ENCODE measurements around the gene UBXN10. TPM values are rescaled to one million over a fixed set of nuclear protein-coding genes. Genes with fewer than 3 reads are reported as not detected.
A peak's percentile ranks its signal among the peaks of the same experiment; 100 is the strongest.

UBXN10 gene
- total RNA-seq, 1 experiment from 2014 or later = 0.05 TPM

DNA sequence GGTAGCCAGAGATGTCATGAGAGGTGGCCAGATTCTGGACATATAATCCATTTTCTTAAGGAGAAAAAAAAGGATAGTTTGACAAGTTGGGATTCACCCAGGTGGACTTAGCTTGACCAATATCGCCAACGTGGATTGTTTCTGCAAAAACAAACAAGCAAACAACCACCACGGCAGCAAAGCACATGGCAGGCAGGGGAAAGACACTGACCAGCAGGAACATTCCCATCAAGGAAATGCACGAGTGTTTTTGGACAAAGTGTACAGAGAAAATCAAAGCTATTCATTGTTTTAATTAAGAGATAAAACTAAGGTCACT is 9.5 kb downstream of the UBXN10 start:
- no peaks in the 10 kb centered on the region for H3K4me1 ChIP-seq (ENCODE audit: control insufficient read depth, insufficient read depth, low read length)
- H3K27ac ChIP-seq (ENCODE audit: low read length) = no peak overlapping the region
- peaks cover 21% of the 10 kb centered on the region for H3K27me3 ChIP-seq (ENCODE audit: control insufficient read depth, insufficient read depth, low read length)
- POLR2A ChIA-PET = no interaction called here
- CTCF ChIA-PET = interaction anchor here (0.6 to 1.0 kb wide), 2 partner anchors 30 to 283 kb away, joined by 3 to 5 read pairs; no protein-coding TSS in a partner anchor
- in situ Hi-C loops (cut with HindIII; ENCODE audit: low pct_unique_long_range_greater_than_20kb, low sequenced_read_pairs) = no loop called here
- ATAC-seq = no peak
- no TSS peak for BruUV-seq (replicated peaks)
- H3K36me3 ChIP-seq (ENCODE audit: control insufficient read depth, insufficient read depth, low read length) = no peaks in the 10 kb centered on the region
- H3K9me3 ChIP-seq (ENCODE audit: control insufficient read depth, insufficient read depth, low read depth, low read length) = no peaks in the 10 kb centered on the region
- H3K4me3 ChIP-seq (ENCODE audit: low read depth in 2 of 2, low read length in 2 of 2) = no peak overlapping the region
- intact Hi-C loops (cut with micrococcal nuclease; ENCODE audit: unreplicated experiment) = loop anchor here (2.0 to 5.0 kb wide), 2 partner anchors 95 to 278 kb away; no protein-coding TSS in a partner anchor
- DNase-seq (ENCODE audit: low read depth, low spot score) = no peak
- TF ChIP-seq, protein P1, sequence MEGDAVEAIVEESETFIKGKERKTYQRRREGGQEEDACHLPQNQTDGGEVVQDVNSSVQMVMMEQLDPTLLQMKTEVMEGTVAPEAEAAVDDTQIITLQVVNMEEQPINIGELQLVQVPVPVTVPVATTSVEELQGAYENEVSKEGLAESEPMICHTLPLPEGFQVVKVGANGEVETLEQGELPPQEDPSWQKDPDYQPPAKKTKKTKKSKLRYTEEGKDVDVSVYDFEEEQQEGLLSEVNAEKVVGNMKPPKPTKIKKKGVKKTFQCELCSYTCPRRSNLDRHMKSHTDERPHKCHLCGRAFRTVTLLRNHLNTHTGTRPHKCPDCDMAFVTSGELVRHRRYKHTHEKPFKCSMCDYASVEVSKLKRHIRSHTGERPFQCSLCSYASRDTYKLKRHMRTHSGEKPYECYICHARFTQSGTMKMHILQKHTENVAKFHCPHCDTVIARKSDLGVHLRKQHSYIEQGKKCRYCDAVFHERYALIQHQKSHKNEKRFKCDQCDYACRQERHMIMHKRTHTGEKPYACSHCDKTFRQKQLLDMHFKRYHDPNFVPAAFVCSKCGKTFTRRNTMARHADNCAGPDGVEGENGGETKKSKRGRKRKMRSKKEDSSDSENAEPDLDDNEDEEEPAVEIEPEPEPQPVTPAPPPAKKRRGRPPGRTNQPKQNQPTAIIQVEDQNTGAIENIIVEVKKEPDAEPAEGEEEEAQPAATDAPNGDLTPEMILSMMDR (IDR thresholded peaks at IDR 0.05) = peak; percentile 70
- TF ChIP-seq TCF7L2 (IDR thresholded peaks at IDR 0.05; ENCODE audit: low read depth, low read length) = no peak

DNA sequence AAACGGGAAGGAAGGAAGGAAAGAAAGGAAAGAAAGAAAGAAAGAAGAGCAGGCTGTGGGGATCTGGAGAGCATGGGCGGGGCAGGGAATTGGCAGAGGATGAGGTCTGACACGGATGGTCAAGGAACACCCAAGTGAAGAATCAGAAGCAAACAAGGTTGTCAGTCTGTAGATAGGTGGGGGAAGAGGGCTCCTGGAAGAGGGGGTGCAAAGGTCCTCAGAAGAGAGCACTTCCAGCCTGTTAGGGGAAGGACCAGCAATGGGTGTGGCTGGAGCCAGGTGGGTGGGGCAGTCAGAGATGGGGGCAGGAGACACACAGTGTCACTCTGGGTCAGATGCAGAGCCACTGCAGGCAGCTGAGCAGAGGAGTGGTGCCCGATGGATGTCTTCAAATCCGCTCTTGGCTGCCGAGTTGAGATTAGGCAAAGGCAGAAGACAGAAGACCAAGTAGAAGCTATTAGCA is 11.5 kb downstream of the UBXN10 start:
- DNase-seq (ENCODE audit: low read depth, low spot score) = no peak
- no TSS peak for BruUV-seq (replicated peaks)
- no peak overlapping the region for H3K4me3 ChIP-seq (ENCODE audit: low read depth in 2 of 2, low read length in 2 of 2)
- no peak overlapping the region for H3K27ac ChIP-seq (ENCODE audit: low read length)
- H3K36me3 ChIP-seq (ENCODE audit: control insufficient read depth, insufficient read depth, low read length) = no peaks in the 10 kb centered on the region
- H3K27me3 ChIP-seq (ENCODE audit: control insufficient read depth, insufficient read depth, low read length) = peaks cover 19% of the 10 kb centered on the region
- no peak for ATAC-seq
- no peaks in the 10 kb centered on the region for H3K4me1 ChIP-seq (ENCODE audit: control insufficient read depth, insufficient read depth, low read length)
- ChIA-PET CTCF (interaction anchor here (0.5 kb wide), 1 partner anchor 16 kb away, joined by 8 read pairs; no protein-coding TSS in a partner anchor), POLR2A (no interaction called here)
- TF ChIP-seq SIN3A (IDR thresholded peaks at IDR 0.05; ENCODE audit: borderline replicate concordance, insufficient read depth, low read depth, low read length) (no peak), POLR2AphosphoS5 (IDR thresholded peaks at IDR 0.05; ENCODE audit: low read depth, low read length) (no peak), TCF7L2 (IDR thresholded peaks at IDR 0.05; ENCODE audit: low read depth, low read length) (no peak)
- TF ChIP-seq, protein P1 (IDR thresholded peaks at IDR 0.05) = no peak
- TF ChIP-seq, protein P2, sequence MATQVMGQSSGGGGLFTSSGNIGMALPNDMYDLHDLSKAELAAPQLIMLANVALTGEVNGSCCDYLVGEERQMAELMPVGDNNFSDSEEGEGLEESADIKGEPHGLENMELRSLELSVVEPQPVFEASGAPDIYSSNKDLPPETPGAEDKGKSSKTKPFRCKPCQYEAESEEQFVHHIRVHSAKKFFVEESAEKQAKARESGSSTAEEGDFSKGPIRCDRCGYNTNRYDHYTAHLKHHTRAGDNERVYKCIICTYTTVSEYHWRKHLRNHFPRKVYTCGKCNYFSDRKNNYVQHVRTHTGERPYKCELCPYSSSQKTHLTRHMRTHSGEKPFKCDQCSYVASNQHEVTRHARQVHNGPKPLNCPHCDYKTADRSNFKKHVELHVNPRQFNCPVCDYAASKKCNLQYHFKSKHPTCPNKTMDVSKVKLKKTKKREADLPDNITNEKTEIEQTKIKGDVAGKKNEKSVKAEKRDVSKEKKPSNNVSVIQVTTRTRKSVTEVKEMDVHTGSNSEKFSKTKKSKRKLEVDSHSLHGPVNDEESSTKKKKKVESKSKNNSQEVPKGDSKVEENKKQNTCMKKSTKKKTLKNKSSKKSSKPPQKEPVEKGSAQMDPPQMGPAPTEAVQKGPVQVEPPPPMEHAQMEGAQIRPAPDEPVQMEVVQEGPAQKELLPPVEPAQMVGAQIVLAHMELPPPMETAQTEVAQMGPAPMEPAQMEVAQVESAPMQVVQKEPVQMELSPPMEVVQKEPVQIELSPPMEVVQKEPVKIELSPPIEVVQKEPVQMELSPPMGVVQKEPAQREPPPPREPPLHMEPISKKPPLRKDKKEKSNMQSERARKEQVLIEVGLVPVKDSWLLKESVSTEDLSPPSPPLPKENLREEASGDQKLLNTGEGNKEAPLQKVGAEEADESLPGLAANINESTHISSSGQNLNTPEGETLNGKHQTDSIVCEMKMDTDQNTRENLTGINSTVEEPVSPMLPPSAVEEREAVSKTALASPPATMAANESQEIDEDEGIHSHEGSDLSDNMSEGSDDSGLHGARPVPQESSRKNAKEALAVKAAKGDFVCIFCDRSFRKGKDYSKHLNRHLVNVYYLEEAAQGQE (IDR thresholded peaks at IDR 0.05; ENCODE audit: insufficient read depth in 1 of 2, low read depth in 2 of 2, low read length in 1 of 2) = no peak
- no peaks in the 10 kb centered on the region for H3K9me3 ChIP-seq (ENCODE audit: control insufficient read depth, insufficient read depth, low read depth, low read length)
- in situ Hi-C loops (cut with HindIII; ENCODE audit: low pct_unique_long_range_greater_than_20kb, low sequenced_read_pairs) = no loop called here
- intact Hi-C loops (cut with micrococcal nuclease; ENCODE audit: unreplicated experiment) = loop anchor here (5.0 kb wide), 1 partner anchor 280 kb away; no protein-coding TSS in a partner anchor
